ENCODE data around the gene LRRC66.
A peak's percentile ranks its signal among the peaks of the same experiment; 100 is the strongest.

LRRC66 gene

GRCh38 chr4:52014903-52015302 lies 5.3 kb downstream of the LRRC66 start:
- no peak for DNase-seq (ENCODE audit: low read depth)

GRCh38 chr4:52012651-52013050 lies 7.5 kb downstream of the LRRC66 start:
- DNase-seq (ENCODE audit: low read depth): no peak

GRCh38 chr4:52010986-52011385 lies 9.2 kb downstream of the LRRC66 start:
- no peak for DNase-seq (ENCODE audit: low read depth)

GRCh38 chr4:52006887-52007286 lies 13.3 kb downstream of the LRRC66 start:
- DNase-seq (ENCODE audit: low read depth): no peak

- DNase-seq (ENCODE audit: low read depth): no peak
These were observed 14.4 kb downstream of the LRRC66 start for GRCh38 chr4:52005604-52006273.

GRCh38 chr4:52004414-52004813 lies 15.7 kb downstream of the LRRC66 start:
- no peak for DNase-seq (ENCODE audit: low read depth)

- peak; percentile 3 for DNase-seq (ENCODE audit: low read depth)
These were observed 18.5 kb downstream of the LRRC66 start for GRCh38 chr4:52001616-52002015.

- no peak for DNase-seq (ENCODE audit: low read depth)
These were observed 20.9 kb downstream of the LRRC66 start for GRCh38 chr4:51999250-51999649.

GRCh38 chr4:51998837-51999236 lies 21.3 kb downstream of the LRRC66 start:
- DNase-seq (ENCODE audit: low read depth): no peak

GRCh38 chr4:51997647-51998046 lies 22.5 kb downstream of the LRRC66 start:
- no peak for DNase-seq (ENCODE audit: low read depth)

- DNase-seq (ENCODE audit: low read depth): no peak
These were observed 24.4 kb downstream of the LRRC66 start for GRCh38 chr4:51995647-51996220.

- DNase-seq (ENCODE audit: low read depth): no peak
These were observed 54.3 kb downstream of the LRRC66 start for GRCh38 chr4:51965862-51966261.

GRCh38 chr4:51963841-51964517 lies 56.2 kb downstream of the LRRC66 start:
- no peak for DNase-seq (ENCODE audit: low read depth)

GRCh38 chr4:51960486-51960885 lies 59.7 kb downstream of the LRRC66 start:
- no peak for DNase-seq (ENCODE audit: low read depth)

GRCh38 chr4:51958199-51958968 lies 61.8 kb downstream of the LRRC66 start:
- DNase-seq (ENCODE audit: low read depth): no peak

Data from EH (cell line).